ENCODE measurements around the gene STOX1. TPM values are rescaled to one million over a fixed set of nuclear protein-coding genes. Genes with fewer than 3 reads are reported as not detected.

Gene STOX1
- total and polyA plus RNA-seq, 2 of the 13 experiments (the other 11 are each of a cell fraction or from before 2014, with no cell fraction given), result 2.5 to 6.0 TPM

GRCh38 chr10:68826764-68827591, at the start of gene STOX1 (continued):
- TF ChIP-seq MTERF4 (CRISPR knock-in tag; IDR thresholded peaks at IDR 0.05), result no peak
- TF ChIP-seq DRAP1 (CRISPR knock-in tag; IDR thresholded peaks at IDR 0.05), result no peak
- TF ChIP-seq SYNCRIP (IDR thresholded peaks at IDR 0.05; ENCODE audit: insufficient read depth, low read depth, low read length), result no peak
- TF ChIP-seq BRF2 (CRISPR knock-in tag; IDR thresholded peaks at IDR 0.05), result no peak
- no peak for TF ChIP-seq ZNF678 (CRISPR knock-in tag; IDR thresholded peaks at IDR 0.05)
- TF ChIP-seq THAP9 (CRISPR knock-in tag; IDR thresholded peaks at IDR 0.05; ENCODE audit: borderline replicate concordance), result 0 out of 2 replicates have a peak, but pooled peaks have one; percentile 26
- TF ChIP-seq ZNF343 (CRISPR knock-in tag; IDR thresholded peaks at IDR 0.05), result no peak
- TF ChIP-seq CCDC6 (CRISPR knock-in tag; IDR thresholded peaks at IDR 0.05), result no peak
- TF ChIP-seq CEBPZ (IDR thresholded peaks at IDR 0.05; ENCODE audit: low read length), result no peak
- TF ChIP-seq FOXA3 (CRISPR knock-in tag; IDR thresholded peaks at IDR 0.05), result no peak
- TF ChIP-seq ZNF800 (CRISPR knock-in tag; IDR thresholded peaks at IDR 0.05), result 0 out of 2 replicates have a peak, but pooled peaks have one; percentile 72
- no peak for TF ChIP-seq KAT2B (IDR thresholded peaks at IDR 0.05; ENCODE audit: borderline replicate concordance, low read depth, low read length)
- TF ChIP-seq KDM3A (CRISPR knock-in tag; IDR thresholded peaks at IDR 0.05; ENCODE audit: low read depth), result no peak
- no peak for TF ChIP-seq RNF2 (conservative IDR thresholded peaks at IDR 0.05; ENCODE audit: low read depth)
- TF ChIP-seq ZFP1 (CRISPR knock-in tag; IDR thresholded peaks at IDR 0.05), result no peak
- TF ChIP-seq ZNF740 (CRISPR knock-in tag; IDR thresholded peaks at IDR 0.05), result no peak
